Spleen (tissue), 7 donors: Measurements from ENCODE around the gene PPM1B.

ENCODE experiments used
- POLR2A ChIP-seq, 3 donors: fragments of 450-650 bp; IDR thresholded peaks; one replicate each; pipeline ENCODE4 v1.5.1; 2017; ENCODE audit warnings: antibody characterized with exemption in 3 of 3, mild to moderate bottlenecking in 1 of 3
- POLR2AphosphoS5 ChIP-seq, 3 donors: sonication (generic); formaldehyde crosslinking; IDR thresholded peaks; one replicate each; pipeline ENCODE4 v1.5.1; 2017; ENCODE audit warnings: antibody characterized with exemption in 3 of 3
- TF ChIP-seq, protein P1 (sequence below), 11 experiments: fragments of 200-600 bp in 7 of 11; fragments of 450-650 bp in 4 of 11; sonication (generic) in 4 of 11; IDR thresholded peaks in 8 of 11; conservative IDR thresholded peaks in 3 of 11; 1 replicate in 7 of 11; 2 replicates in 4 of 11; pipeline versions ENCODE4 v1.4.0 to v1.8.0; 2016 to 2021; ENCODE audit warnings: antibody characterized with exemption in 11 of 11, inconsistent platforms in 4 of 11, mild to moderate bottlenecking in 1 of 11
- donor health status: DM: no; HTN: no; CAD: no; lungs with moderate emphysema.
- donor health status: DM: no; HTN: no; CAD: no.
- donor health status: DM: no; HTN: no; CAD: no.

DNA sequence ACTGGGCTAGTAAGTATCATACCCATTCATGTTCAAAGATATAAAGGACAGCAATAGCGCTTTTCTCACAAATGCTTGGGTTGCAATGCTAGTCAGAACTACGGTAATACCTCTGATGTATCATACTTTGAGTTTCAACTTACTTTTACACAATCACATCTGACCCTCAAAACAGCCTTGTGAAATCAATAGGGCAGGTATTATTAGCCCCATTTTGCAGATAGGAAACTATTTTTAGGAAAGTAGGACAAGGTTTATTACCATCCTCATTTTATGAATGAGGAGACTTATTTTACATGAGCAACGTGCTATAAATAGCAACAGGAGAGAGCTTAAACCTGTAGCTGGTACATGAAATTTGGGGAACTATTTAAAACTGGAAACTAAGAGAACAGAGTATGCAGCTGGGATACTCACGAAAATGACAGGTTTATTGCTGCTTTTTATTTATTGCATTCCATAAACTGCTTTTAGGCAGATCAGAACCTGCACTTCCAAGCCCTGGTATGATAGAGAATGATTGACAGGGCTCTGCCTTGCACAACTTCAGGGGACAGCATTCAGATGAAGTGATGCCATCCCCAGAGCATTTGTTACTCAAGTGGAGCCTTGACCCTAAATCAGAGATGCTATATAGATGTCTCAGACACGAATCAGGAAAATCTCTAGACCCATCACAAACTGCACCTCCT, 42.4 kb upstream of the PPM1B start:
- TF ChIP-seq POLR2AphosphoS5 (IDR thresholded peaks at IDR 0.05) = no peak
- TF ChIP-seq, protein P1, sequence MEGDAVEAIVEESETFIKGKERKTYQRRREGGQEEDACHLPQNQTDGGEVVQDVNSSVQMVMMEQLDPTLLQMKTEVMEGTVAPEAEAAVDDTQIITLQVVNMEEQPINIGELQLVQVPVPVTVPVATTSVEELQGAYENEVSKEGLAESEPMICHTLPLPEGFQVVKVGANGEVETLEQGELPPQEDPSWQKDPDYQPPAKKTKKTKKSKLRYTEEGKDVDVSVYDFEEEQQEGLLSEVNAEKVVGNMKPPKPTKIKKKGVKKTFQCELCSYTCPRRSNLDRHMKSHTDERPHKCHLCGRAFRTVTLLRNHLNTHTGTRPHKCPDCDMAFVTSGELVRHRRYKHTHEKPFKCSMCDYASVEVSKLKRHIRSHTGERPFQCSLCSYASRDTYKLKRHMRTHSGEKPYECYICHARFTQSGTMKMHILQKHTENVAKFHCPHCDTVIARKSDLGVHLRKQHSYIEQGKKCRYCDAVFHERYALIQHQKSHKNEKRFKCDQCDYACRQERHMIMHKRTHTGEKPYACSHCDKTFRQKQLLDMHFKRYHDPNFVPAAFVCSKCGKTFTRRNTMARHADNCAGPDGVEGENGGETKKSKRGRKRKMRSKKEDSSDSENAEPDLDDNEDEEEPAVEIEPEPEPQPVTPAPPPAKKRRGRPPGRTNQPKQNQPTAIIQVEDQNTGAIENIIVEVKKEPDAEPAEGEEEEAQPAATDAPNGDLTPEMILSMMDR (IDR thresholded peaks at IDR 0.05 in 8 of 11, conservative IDR thresholded peaks at IDR 0.05 in 3 of 11) = no peak
- TF ChIP-seq POLR2A (IDR thresholded peaks at IDR 0.05) = no peak
